Natural killer cell (primary cell): ENCODE results near the gene FBH1. TPM values are rescaled to one million over a fixed set of nuclear protein-coding genes. Genes with fewer than 3 reads are reported as not detected.

Experiments used
- total RNA-seq, 4 donors: library from RNA; stranded (reverse); fragments of 120-200 nt in 1 of 4; gene quantifications; one replicate each; pipeline versions ENCODE4 v1.2.3 to v1.2.4, GENCODE V29; 2013 to 2022

The FBH1 gene
- total RNA-seq, 3 donors from 2014 or later (not counting 1 experiment from before 2014, with no cell fraction given) = 49.3 to 64.9 (median 62.7) TPM

Other genes starting within 250 kb of the FBH1 start
- 1 to 10 TPM in 2 of 3 donors, under 1 TPM in 1; 0.99 to 2.4 (median 1.4) TPM for gene ASB13, start 223.6 kb upstream of the FBH1 start, total RNA-seq
- gene TASOR2, start 205.4 kb upstream of the FBH1 start, total RNA-seq = 10 to 100 TPM; 64.4 to 88.7 (median 66.4) TPM
- gene GDI2, start 76.8 kb upstream of the FBH1 start, total RNA-seq = 100 to 1,000 TPM in 2 of 3 donors, 10 to 100 TPM in 1; 97.9 to 104 (median 104) TPM
- 1 to 10 TPM; 2.6 to 3.1 (median 3.0) TPM for gene ANKRD16, start 350 bp upstream of the FBH1 start, total RNA-seq
- 10 to 100 TPM; 10.7 to 11.8 (median 11.3) TPM for gene IL15RA, start 87.3 kb downstream of the FBH1 start, total RNA-seq
- gene IL2RA, start 172.1 kb downstream of the FBH1 start, total RNA-seq = 10 to 100 TPM in 1 of 3 donors, 1 to 10 TPM in 2; 3.4 to 11.2 (median 3.7) TPM
- gene RBM17, start 198.8 kb downstream of the FBH1 start, total RNA-seq = 100 to 1,000 TPM; 120 to 147 (median 147) TPM